GM20000 (cell line): ENCODE results near the gene KLHDC7A.

Source experiments
- DNase-seq: peaks from one replicate; pipeline ENCODE4 v3.0.0; 2012; ENCODE audit warnings: low spot score
- TF ChIP-seq, protein P1 (sequence below): IDR thresholded peaks from 2 replicates; pipeline ENCODE4 v1.5.1; 2012; ENCODE audit warnings: mild to moderate bottlenecking, control low read depth; ENCODE audit errors: extremely low read depth, missing control alignments

KLHDC7A gene

GRCh38 chr1:18495635-18496034 lies 14.9 kb downstream of the KLHDC7A start:
- no peak for DNase-seq
- TF ChIP-seq, protein P1, sequence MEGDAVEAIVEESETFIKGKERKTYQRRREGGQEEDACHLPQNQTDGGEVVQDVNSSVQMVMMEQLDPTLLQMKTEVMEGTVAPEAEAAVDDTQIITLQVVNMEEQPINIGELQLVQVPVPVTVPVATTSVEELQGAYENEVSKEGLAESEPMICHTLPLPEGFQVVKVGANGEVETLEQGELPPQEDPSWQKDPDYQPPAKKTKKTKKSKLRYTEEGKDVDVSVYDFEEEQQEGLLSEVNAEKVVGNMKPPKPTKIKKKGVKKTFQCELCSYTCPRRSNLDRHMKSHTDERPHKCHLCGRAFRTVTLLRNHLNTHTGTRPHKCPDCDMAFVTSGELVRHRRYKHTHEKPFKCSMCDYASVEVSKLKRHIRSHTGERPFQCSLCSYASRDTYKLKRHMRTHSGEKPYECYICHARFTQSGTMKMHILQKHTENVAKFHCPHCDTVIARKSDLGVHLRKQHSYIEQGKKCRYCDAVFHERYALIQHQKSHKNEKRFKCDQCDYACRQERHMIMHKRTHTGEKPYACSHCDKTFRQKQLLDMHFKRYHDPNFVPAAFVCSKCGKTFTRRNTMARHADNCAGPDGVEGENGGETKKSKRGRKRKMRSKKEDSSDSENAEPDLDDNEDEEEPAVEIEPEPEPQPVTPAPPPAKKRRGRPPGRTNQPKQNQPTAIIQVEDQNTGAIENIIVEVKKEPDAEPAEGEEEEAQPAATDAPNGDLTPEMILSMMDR: no peak

GRCh38 chr1:18496056-18496455 lies 15.3 kb downstream of the KLHDC7A start:
- TF ChIP-seq, protein P1: no peak
- no peak for DNase-seq

DNA sequence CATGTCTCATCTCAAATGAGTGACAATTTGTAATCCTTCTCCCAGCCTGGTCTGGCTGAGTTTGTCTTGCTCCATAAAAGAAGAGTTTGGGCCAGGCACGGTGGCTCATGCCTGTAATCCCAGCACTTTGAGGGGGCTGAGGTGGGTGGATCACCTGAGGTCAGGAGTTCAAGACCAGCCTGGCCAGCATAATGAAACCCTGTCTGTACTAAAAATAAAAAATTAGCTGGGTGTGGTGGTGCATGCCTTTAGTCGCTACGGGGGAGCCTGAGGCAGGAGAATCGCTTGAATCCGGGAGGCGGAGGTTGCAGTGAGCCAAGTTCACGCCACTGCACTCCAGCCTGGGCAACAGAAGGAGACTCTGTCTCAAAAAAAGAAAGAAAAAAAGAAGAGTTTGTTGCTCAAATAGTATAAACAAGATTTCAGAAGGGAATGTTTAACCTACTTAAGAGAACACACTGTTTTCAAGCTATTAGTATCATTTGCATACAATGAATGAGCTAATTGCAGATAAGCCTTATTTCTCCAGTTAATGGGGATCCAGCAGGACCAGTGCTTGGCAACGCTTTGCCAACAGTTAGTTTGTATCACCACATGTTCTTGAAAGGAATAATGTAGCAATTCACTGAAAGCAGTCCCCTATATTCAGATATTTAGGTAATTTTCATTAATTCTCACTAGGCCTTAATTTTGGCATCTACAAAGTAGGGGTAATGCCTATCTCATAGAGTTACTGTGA lies 15.9 kb downstream of the KLHDC7A start:
- DNase-seq: no peak
- TF ChIP-seq, protein P1: no peak

DNA sequence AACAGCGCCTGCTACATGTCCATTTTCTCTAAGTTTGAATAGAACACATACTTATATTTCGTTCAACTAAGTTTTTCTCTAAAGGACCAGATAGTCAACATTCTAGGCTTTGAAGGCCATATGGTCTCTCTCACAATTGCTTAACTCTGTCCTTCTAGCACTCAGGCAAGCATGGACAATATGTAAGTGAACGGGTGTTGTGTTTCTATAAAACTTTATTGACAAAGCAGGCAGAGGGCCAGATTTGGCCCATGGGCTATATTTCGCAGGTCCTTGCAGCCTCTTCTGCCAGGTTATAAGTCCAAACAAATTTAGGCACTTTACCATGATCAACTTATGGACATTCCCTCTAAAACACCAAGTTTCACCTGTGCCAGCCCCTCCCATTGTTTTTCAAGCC lies 21.1 kb downstream of the KLHDC7A start:
- TF ChIP-seq, protein P1: no peak
- DNase-seq: no peak

GRCh38 chr1:18504609-18505008 lies 23.9 kb downstream of the KLHDC7A start:
- TF ChIP-seq, protein P1: no peak

DNA sequence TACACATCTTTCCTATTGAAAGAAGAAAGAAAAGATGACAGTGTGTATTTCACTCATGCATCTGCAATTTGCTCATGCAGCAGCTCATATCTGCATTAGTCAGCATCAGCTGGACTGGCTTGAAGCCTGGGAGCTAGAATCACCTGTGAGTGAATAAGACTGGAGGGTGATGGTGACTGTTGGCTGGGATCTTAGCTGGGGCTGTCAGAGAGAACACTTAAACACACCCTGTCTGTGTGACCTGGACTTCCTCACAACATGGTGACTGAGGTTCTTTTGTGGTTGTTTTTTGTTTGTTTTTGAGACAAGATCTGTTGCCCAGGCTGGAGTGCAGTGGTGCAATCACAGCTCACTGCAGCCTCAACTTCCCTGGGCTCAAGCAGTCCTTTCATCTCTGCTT lies 24.9 kb downstream of the KLHDC7A start:
- no peak for DNase-seq
- TF ChIP-seq, protein P1: no peak

More at GRCh38 chr1:18504609-18505008, 23.9 kb downstream of the KLHDC7A start:
- DNase-seq: no peak

- DNase-seq: no peak
- TF ChIP-seq, protein P1: no peak
These were observed 27.4 kb downstream of the KLHDC7A start for GRCh38 chr1:18508084-18508483.
